GM18499 (cell line): ENCODE data around the gene WDR35.

Source experiments
- ATAC-seq: cut with Tn5 transposase; IDR thresholded peaks from one replicate; pipeline ENCODE4 v1.9.1; 2021; ENCODE audit warnings: moderate number of reproducible peaks; ENCODE audit not compliant: insufficient read depth, unreplicated experiment

Gene WDR35

DNA sequence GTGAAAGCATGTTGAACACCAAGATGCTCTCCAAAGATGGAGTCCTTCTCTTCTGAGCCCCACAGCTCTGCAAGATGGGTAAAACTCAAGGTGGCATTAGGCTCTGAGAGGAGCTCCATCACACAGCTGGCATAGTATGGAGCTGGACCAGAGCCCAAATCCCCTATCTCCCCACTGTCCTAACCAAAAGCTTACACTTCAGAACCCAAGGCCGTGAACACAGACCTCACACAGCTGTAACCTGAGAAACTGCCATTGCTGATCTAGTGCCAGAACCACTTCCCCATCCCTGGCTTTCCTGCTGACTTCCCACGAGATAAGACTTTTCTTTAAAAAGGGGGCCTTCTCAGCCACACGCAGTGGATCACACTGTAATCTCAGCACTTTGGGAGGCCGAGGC lies 113.2 kb downstream of the WDR35 start:
- no peak for ATAC-seq

DNA sequence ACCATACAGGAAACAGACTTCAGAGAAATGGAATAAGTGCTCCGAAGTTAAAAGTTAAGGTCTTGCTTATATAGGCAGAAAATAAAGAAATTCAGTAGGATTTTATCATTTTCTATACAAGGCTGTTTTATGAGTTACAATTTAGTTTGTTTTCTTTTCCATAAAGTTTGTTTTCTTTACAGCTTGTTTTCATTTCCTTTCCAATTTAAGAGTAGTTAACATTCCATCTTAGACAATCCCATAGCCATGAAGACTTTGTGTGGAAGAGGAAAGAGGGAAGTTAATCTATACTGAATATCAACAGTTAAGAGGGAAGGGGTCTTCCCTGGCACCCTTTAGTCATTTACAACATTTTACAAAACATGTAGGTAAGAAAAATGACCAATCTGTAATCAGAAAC lies 114.6 kb downstream of the WDR35 start:
- no peak for ATAC-seq

DNA sequence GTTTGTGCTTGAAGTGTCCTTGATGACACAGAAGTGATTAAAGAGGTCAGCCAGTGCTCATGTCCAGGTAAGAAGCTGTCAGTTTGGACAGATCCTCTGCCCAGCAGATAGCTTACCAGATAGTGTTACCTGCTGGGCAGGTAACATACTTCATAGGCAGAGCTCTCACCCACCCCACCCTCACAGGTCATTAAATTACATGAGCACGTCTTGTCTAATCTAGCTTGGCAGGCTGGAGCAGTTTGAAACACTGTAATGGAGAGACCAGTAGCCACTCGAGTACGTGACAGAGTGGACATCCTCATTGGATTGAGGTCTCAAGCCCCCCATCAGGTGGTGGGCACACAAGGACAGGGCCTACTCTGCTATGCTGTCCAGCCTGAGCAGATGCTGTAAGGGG lies 115.2 kb downstream of the WDR35 start:
- ATAC-seq, result no peak

DNA sequence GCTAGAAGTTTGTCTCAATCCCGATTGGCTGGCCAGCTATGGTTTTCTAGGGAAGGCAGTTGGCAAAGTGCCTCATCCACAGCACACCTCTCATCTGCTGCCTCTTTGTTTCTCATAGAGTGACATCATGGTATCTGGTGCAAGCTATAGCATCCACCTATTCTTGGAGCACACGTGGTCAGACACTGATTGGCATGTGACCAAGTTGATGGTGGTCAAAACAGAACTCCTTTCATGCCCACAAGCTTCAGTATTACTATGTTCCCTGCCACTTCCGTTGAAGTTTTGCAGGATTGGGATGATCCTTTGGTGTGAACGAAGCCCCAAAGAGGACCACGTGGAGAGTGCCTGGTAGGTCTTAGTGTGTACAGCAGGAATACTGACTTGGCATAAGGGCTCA lies 116.9 kb downstream of the WDR35 start:
- no peak for ATAC-seq

DNA sequence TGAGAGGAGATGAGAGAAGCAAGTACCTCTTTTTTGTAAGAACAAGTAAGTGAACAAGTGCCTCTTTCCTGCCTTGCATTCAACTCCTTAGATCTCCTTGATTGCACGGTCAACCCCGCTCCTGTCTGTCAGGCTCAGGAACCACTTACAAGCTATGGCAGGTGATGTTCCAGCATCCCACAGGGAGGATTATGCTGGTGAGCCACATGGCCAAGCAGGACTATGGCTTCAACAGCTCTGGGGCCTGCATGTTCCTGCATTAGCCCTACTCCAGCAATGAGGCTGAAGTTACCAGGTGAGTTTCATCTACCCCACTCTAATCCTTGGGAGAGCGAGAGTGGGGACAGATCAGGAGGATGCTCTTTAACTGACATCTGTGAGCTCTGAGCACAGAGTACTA lies 117.6 kb downstream of the WDR35 start:
- no peak for ATAC-seq

DNA sequence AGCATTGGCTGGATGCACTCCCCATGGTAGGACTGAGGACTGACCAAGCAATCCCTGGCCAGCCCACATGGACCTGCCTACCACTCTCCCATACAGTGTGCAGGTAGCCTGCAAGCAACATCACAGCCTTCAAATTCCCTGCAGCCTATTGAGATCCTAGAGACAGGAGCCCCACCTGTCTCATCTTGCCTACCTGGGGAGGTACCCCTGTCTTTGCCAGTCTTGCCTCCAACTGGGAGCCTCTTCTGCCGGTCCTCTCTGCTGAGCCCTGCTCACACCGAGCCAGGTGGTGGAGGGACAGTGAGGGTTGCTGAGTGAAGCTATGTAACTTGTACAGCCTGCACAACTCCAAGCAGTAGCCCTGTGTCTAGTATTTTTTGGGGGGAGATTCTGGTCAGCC lies 118.1 kb downstream of the WDR35 start:
- ATAC-seq, result no peak

DNA sequence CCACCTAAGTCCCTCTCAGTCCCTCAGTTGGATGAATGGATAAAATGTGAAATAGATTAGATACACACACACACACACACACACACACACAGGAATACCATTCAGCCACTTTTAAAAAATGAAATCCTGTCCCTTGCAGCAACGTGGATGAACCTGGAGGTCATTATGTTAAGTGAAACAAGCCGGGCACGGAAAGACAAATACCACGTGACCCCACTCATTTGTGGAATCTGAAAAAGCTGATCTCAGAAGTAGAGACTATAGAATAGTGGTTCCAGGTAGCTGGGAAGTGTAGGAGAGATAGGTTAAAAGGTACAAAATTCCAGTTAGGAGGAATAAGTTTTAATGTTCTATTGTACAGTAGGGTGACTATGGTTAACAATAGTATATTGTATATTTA lies 119.1 kb downstream of the WDR35 start:
- no peak for ATAC-seq

DNA sequence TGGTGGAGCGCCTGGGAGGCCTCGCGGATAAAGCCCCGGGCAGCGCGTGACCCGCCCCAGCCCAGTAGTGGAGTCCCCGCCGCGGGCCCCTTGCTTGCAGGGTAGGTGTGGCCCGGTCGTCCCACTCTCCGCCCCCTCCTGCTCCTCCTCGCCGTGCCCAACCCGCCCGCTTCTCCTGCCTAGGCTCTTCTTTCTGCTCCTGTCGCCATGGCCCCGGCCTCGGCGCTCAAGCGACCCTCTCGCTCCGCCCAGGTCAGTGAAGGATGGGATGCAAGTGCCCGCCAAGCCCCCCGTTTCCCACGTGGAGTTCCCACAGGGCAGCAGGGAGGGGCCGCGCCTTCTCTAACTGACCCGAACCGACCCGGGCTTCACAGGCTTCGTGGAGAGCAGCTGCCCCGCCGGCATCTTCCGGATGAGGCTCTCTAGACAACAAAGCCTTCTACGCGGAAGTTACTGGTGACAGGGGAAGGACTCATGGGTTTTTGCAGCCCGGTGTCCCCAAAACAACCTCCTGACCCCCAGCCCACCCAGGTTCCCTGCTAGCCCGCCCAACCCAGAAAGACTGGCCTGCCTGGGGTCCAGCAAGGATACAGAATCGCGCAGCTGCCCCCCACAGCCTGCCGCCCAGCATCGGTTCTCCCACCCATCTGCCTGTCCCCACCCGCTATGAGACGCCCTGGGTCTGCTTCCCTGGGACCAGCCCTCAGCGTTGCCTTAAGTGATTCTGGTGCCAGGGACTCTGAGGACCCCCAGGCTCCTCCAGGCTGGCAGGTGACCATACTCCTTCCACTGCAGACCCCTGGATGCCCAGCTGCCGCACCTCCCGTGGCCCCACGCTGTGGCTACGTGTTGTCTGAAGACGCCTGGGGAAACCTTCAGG lies 121.0 kb downstream of the WDR35 start:
- no peak for ATAC-seq

DNA sequence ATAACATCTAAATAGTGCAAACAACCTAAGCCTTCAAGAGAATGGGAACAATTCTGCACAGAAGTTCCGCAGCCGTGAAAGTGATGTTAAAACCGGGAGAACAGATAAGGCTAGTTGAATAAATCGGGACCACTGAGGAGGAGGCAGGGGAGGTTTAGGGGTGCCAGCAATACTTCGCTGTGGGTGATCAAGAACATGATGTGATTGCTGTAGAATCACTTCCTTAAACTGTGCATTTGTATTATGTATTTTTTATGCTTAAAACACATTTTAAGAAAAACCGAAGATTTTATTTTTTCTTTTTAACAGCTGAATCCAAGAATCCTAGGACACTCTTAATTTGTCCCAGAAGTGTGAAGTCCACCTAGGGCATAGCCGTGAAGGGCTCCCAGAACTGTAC lies 121.7 kb downstream of the WDR35 start:
- ATAC-seq, result no peak

DNA sequence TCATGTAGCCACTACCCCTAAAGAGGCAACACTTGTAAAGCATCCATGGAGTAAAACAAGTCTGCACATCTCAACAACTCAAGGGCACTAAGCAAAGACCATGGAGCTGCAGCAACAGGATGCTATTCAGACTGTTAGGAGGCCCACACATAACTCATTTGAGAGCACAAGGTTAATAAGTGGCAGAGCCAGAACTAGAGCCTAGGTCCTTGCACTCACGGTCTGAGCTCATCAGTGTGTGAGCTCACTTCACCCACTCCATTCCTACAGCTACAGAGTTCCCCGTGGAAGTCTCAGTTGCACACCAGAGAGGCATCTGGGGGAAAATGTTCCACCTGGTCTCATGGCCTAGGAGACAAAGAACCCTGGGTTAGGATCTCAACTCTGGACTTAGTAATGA lies 123.1 kb downstream of the WDR35 start:
- no peak for ATAC-seq

DNA sequence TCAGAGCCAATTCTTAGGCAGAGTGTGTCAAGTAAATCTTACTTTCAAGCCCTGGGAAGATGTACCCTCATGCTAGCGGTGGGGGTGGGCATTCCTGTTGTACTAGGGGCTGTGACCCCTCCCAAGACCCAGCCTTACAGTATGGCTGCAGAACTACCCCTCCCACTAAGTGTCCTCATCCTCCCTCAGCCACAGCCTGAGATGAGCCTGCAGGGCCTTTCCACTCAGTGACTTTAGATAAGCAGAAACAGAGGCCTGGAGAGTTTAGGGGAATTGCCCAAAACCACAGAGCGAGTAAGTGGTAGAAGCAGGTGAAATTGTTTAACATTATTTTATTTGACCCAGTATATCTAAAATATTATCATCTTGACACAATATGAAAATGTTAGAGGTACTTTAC lies 124.8 kb downstream of the WDR35 start:
- ATAC-seq, result no peak

DNA sequence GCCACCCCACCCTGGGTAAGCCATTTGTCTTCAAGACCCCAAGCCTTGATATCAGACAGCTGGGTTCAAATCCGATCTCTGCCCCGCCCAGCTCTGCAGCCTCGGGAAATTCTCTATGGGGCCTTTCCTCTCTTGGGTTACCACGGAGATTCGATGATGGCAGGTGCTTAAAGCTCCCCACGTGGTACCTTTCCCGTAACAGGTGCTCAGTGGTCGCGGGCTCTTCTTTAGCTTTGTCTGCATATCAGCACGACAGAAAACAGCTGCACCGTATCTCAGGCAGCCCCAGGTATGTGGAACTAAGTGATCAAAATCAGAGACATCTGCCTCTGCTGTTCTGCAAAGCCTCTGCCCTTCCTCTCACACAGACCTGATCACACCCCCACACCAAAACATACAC lies 125.5 kb downstream of the WDR35 start:
- no peak for ATAC-seq

DNA sequence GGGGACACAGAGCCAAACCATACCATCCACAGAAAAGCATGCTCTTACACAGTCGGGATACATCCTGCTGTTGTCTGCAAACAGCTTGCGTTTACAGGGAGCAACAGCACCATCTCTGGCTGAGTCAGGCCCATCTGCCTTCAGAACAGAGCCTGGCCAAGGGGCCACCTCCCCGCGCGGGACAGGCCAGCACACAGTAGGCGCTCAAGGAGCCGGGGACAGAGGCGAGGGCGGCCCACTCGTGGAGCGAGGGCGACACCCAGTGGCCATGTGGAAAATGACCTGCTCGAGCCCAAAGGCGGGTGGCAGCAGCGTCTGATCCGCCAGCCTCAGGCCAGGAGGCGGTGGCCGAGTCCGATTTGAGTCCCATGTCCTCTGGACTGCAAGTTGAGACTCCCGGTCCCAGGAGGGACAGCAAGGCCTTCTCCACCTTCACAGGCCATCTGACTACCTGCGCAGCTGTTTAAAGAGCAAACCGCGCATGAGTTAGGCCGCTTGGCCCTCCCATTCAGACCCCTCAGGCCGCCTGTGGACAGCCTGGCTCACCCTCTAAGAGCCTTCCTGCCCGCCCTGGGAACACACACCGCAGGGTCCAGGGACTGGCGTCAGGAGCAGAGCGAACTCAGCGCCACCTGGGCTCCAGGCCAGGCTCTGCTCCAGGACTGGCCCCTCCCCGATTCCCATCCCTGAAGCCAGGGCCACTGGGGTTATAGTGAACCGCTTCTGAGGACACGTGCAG lies 126.4 kb downstream of the WDR35 start:
- ATAC-seq, result no peak

DNA sequence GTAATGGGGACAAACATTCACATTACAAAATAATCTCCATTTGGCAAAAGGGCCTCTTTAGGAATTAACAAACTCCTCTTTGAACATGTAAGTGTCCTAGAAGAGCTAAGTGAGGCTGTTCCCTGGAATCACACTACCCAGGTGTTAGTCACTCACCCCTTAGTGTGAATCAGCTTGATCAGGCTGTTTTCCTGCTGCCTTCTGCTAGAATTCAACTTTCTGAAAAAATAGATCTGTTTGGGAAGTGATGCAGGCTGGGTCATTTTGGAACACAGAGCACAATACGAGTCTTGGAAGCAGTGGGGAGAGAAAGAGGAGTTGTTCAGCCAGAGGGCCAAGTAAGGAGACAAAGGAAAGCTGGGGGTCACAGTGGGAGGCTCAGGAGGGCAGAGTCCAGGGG lies 128.1 kb downstream of the WDR35 start:
- no peak for ATAC-seq
